GM06990 (cell line): ENCODE results near the gene CD300C.
"Not testable (repeated sequence)": the region's sequence is repeated elsewhere in the genome, so short reads cannot be mapped to it uniquely, and the experiment has no call there.

ENCODE experiments used
- DNase-seq: peaks from one replicate; pipeline ENCODE4 v3.0.0-alpha.2; 2011; ENCODE audit not compliant: insufficient read length; ENCODE audit errors: extremely low read depth
- H3K27me3 ChIP-seq: replicated peaks from 2 replicates; pipeline ENCODE4 v1.6.0; 2011; ENCODE audit warnings: low read length; ENCODE audit not compliant: control insufficient read depth, insufficient read depth
- H3K36me3 ChIP-seq: 2 replicates; pipeline ENCODE4 v1.5.1; 2011; ENCODE audit warnings: low read length; ENCODE audit not compliant: control insufficient read depth, insufficient read depth
- H3K4me3 ChIP-seq: replicated peaks from 2 replicates; pipeline ENCODE4 v1.5.1; 2011; ENCODE audit warnings: low read depth, mild to moderate bottlenecking, control low read depth, low read length
- TF ChIP-seq, protein P1 (sequence below): IDR thresholded peaks from 2 replicates; pipeline ENCODE4 v1.5.1; 2011; ENCODE audit warnings: low read length, control low read depth, mild to moderate bottlenecking, inconsistent platforms; ENCODE audit not compliant: insufficient read depth, poor library complexity, severe bottlenecking

CD300C gene

DNA sequence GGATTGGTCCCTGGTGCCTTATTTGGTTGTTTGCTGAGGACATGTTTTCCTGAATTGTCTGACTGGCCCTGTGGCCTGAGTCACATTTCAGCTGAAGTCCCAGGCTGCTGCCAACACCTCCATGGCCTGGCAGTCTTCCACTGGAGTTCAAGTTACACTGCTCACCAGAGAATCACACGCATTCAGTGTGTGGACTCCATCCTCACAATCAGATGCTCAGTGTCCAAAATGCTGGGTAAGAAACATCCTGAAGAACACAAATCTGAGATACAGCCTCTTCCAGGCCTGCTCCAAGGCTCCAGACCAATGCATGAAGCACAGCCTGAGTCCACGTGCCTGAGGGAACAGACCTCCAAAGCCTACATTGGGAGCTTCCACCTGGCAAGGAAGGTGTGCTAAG lies 33.9 kb downstream of the CD300C start:
- no peaks in the 10 kb centered on the region for H3K27me3 ChIP-seq
- TF ChIP-seq, protein P1, sequence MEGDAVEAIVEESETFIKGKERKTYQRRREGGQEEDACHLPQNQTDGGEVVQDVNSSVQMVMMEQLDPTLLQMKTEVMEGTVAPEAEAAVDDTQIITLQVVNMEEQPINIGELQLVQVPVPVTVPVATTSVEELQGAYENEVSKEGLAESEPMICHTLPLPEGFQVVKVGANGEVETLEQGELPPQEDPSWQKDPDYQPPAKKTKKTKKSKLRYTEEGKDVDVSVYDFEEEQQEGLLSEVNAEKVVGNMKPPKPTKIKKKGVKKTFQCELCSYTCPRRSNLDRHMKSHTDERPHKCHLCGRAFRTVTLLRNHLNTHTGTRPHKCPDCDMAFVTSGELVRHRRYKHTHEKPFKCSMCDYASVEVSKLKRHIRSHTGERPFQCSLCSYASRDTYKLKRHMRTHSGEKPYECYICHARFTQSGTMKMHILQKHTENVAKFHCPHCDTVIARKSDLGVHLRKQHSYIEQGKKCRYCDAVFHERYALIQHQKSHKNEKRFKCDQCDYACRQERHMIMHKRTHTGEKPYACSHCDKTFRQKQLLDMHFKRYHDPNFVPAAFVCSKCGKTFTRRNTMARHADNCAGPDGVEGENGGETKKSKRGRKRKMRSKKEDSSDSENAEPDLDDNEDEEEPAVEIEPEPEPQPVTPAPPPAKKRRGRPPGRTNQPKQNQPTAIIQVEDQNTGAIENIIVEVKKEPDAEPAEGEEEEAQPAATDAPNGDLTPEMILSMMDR, result no peak
- no peaks in the 10 kb centered on the region for H3K36me3 ChIP-seq
- no peak overlapping the region for H3K4me3 ChIP-seq
- DNase-seq, result no peak

GRCh38 chr17:74508156-74508555 lies 37.8 kb downstream of the CD300C start:
- Histone ChIP-seq H3K36me3 (no peaks in the 10 kb centered on the region), H3K4me3 (no peak overlapping the region), H3K27me3 (no peaks in the 10 kb centered on the region)
- TF ChIP-seq, protein P1, result no peak
- no peak for DNase-seq

GRCh38 chr17:74503949-74504348 lies 42.0 kb downstream of the CD300C start:
- DNase-seq, H3K4me3 ChIP-seq, H3K36me3 ChIP-seq, H3K27me3 ChIP-seq: not testable (repeated sequence)

GRCh38 chr17:74502861-74503260 lies 43.1 kb downstream of the CD300C start:
- Histone ChIP-seq H3K4me3 (no peak overlapping the region), H3K36me3 (no peaks in the 10 kb centered on the region), H3K27me3 (no peaks in the 10 kb centered on the region)
- no peak for DNase-seq
- TF ChIP-seq, protein P1, result no peak

GRCh38 chr17:74499992-74500391 lies 45.9 kb downstream of the CD300C start:
- Histone ChIP-seq H3K4me3 (no peak overlapping the region), H3K36me3 (no peaks in the 10 kb centered on the region), H3K27me3 (no peaks in the 10 kb centered on the region)
- TF ChIP-seq, protein P1, result no peak
- DNase-seq, result no peak

GRCh38 chr17:74497471-74497870 lies 48.4 kb downstream of the CD300C start:
- Histone ChIP-seq H3K36me3 (no peaks in the 10 kb centered on the region), H3K4me3 (no peak overlapping the region), H3K27me3 (no peaks in the 10 kb centered on the region)
- TF ChIP-seq, protein P1, result no peak
- no peak for DNase-seq
